ENCODE measurements around the gene NSMCE4A.
"Not testable (repeated sequence)": the region's sequence is repeated elsewhere in the genome, so short reads cannot be mapped to it uniquely, and the experiment has no call there.

The NSMCE4A gene, protein sequence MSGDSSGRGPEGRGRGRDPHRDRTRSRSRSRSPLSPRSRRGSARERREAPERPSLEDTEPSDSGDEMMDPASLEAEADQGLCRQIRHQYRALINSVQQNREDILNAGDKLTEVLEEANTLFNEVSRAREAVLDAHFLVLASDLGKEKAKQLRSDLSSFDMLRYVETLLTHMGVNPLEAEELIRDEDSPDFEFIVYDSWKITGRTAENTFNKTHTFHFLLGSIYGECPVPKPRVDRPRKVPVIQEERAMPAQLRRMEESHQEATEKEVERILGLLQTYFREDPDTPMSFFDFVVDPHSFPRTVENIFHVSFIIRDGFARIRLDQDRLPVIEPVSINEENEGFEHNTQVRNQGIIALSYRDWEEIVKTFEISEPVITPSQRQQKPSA

DNA sequence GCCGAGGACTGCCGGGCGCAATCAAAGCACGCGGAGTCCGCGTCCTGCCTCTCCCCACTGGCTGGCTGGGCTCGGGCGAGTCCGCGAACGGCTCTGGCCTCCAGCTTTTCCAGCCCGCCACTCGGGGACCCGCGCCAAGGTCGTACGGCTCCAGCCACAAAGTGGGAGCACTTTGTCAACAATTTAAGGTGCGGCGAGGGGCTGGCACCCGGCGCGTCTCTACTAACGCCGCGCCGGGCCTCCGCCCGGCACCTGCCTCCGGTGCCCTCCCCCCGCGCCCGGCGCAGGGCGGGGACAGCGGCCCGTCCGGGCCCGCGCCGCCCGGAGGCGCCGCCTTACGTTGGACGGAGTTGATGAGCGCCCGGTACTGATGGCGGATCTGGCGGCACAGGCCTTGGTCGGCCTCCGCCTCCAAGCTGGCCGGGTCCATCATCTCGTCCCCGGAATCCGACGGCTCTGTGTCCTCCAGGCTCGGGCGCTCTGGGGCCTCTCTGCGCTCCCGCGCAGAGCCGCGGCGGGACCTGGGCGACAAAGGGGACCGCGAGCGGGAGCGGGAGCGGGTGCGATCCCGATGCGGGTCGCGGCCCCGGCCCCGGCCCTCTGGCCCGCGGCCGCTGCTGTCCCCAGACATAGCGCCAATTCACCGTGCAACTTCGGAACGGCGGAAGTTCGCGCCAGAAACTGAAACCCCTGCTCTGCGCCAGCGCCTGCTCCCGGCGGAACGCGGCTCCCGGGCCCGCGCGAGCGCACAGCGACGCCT is at the start of gene NSMCE4A:
Gene NSMCE4A, minus strand, starts transcription at position 683 of the 760 bp plus-strand sequence. Its CDS starts 52 bp downstream, at position 631.
- DNase-seq: peak; percentile 36

DNA sequence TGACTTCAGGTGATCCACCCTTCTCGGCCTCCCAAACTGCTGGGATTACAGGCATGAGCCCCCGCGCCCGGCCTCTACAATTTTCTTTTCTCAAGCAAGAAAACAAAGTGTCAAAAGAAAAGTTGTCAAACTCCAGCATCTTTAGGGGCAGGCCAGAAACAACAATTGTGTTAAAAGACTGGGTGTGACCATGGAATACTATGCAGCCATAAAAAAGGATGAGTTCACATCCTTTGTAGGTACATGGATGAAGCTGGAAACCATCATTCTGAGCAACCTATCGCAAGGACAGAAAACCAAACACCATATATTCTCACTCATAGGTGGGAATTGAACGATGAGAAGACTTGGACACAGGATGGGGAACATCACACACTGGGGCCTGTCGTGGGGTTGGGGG is 48.2 kb upstream of the NSMCE4A start:
- not testable (repeated sequence) for DNase-seq

DNA sequence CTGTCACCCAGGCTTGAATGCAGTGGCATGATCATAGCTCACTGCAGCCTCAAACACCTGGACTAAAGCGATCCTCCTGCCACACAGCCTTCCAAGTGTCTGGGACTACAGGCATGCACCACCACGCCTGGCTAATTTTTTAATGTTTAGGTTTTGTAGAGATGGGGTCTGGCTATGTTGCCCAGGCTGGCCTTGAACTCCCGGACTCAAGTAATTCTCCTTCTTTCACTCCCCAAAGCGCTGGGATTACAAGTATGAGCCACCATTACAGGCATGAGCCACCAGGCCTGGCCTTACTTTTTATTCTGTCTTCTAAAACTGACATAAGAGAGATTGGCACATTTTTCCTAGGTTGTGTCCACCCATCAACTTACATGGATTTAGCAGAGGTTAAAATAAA is 47.3 kb upstream of the NSMCE4A start:
- DNase-seq: no peak

GRCh38 chr10:122021828-122022227 is 46.8 kb upstream of the NSMCE4A start:
- DNase-seq: no peak

GRCh38 chr10:122021379-122021778 is 46.4 kb upstream of the NSMCE4A start:
- DNase-seq: no peak

DNA sequence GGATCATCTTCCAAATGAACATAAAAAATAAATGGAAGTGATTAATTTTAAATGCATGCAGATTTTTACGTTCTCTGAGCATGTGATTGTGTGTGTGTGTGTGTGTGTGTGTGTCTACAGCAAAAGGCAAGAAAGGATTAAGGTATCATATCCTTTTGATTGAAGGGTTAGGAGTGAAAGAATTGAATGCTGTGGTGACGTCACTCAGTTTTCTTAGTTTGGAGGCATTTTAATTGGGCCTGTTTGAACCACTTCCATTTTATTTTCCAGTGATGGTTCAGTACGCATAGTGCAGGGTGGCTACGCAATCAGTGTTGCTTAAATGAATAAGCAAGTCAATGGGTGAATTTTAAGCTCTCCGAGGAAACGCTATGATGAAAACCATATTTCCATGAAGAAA is 45.2 kb upstream of the NSMCE4A start:
- no peak for DNase-seq

GRCh38 chr10:122019414-122019975 is 44.5 kb upstream of the NSMCE4A start:
- DNase-seq: no peak

- DNase-seq: no peak
Measured at GRCh38 chr10:122018951-122019413, 44.0 kb upstream of the NSMCE4A start.

DNA sequence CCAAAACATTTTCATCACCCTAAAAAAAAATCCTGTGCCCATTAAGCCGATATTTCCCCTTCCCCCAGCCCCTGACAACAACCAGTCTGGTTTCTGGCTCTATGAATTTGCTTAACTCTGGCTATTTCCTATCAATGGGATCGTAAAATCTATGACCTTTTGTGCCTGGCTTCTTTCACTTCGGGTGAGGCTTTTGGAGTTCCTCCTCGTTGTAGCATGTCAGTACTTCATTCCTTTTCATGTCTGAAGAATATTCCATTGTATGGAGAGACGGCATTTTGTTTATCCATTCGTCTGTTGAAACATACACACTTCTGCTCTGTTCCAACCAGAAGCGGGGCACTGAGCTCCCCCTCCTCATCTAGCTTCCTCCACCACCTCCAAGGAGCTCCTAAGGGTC is 43.5 kb upstream of the NSMCE4A start:
- no peak for DNase-seq

GRCh38 chr10:122017926-122018325 is 42.9 kb upstream of the NSMCE4A start:
- DNase-seq: not testable (repeated sequence)

- no peak for DNase-seq
Measured at GRCh38 chr10:122014652-122015248, 39.7 kb upstream of the NSMCE4A start.

- DNase-seq: no peak
Measured at GRCh38 chr10:122013311-122013780, 38.3 kb upstream of the NSMCE4A start.

DNA sequence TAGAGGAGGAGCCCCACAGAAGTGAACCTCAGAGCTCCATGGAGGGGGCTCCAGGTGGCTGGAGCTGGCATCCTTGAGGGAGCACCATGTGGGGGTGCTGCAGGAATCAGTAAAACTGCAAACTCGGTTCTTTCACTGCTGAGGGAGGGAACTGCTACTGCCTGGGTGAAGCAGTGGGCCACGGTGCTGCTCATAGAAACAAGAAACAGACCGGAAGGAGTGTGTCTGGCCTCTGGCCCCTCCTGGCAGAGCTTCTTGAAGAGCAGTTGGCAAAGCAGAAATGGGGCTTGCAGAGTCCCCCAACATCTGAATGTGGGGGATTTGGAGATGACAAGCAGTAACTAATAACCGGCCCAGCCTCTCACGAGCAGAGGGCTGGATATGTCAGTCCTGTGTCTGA is 37.7 kb upstream of the NSMCE4A start:
- no peak for DNase-seq

GRCh38 chr10:122010405-122011050 is 35.5 kb upstream of the NSMCE4A start:
- no peak for DNase-seq

DNA sequence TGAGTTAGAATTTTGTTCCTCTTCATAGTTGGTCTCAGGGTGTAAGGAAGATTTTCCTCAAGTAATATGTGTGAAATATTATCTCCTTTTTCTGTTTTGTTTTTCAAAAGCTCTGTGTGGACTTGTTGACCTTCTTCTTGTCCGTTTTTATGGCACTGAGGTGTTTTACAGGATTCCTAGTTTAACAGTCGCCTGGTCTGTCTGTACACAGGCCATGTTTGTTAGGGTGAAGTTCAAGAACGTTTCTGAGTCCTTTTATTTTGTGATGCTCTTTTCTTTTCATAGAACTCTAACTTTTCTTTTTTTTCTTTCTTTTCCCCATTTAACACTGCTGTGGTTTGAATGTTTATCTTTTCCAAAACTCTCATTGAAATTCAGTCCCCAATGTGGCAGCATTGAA is 32.4 kb upstream of the NSMCE4A start:
- DNase-seq: no peak

- DNase-seq: no peak
Measured at GRCh38 chr10:122001698-122002097, 26.7 kb upstream of the NSMCE4A start.

GRCh38 chr10:121999301-121999700 is 24.3 kb upstream of the NSMCE4A start:
- DNase-seq: no peak

GRCh38 chr10:121998462-121998861 is 23.4 kb upstream of the NSMCE4A start:
- no peak for DNase-seq

GRCh38 chr10:121994429-121994941 is 19.5 kb upstream of the NSMCE4A start:
- DNase-seq: no peak

DNA sequence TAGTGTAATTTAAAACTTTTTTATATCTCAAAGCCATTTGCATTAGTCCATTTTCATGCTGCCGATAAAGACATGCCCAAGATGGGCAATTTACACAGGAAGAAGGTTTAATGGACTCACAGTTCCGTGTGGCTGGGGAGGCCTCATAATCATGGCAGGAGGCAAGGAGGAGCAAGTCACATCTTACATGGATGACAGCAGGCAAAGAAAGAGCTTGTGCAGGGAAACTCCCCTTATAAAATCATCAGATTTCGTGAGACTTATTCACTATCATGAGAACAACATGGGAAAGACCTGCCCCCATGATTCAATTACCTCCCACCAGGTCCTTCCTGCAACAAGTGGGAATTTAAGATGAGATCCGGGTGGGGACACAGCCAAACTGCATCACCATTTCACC is 16.7 kb upstream of the NSMCE4A start:
- DNase-seq: not testable (repeated sequence)

- DNase-seq: no peak
Measured at GRCh38 chr10:121990015-121990677, 15.1 kb upstream of the NSMCE4A start.

Measured in amniotic stem cell (primary cell).